LoVo (cell line): ENCODE measurements around the gene TIGD3.
"Not testable (repeated sequence)": the region's sequence is repeated elsewhere in the genome, so short reads cannot be mapped to it uniquely, and the experiment has no call there.

Experiments used
- DNase-seq: peaks from one replicate; pipeline ENCODE4 v3.0.0-alpha.2; 2016; ENCODE audit warnings: low spot score

TIGD3 gene

GRCh38 chr11:65325435-65325834, 29.1 kb upstream of the TIGD3 start:
- no peak for DNase-seq

GRCh38 chr11:65327021-65327420, 27.5 kb upstream of the TIGD3 start:
- DNase-seq = no peak

- DNase-seq = no peak
These were observed 25.1 kb upstream of the TIGD3 start for GRCh38 chr11:65329478-65329877.

- DNase-seq = peak; percentile 92
These were observed 24.6 kb upstream of the TIGD3 start for GRCh38 chr11:65329944-65330403.

GRCh38 chr11:65330544-65330943, 24.0 kb upstream of the TIGD3 start:
- DNase-seq = no peak

- DNase-seq = not testable (repeated sequence)
These were observed 22.0 kb upstream of the TIGD3 start for GRCh38 chr11:65332591-65332990.

GRCh38 chr11:65334696-65335295, 19.8 kb upstream of the TIGD3 start:
- DNase-seq = no peak

GRCh38 chr11:65338676-65339075, 15.9 kb upstream of the TIGD3 start:
- no peak for DNase-seq

GRCh38 chr11:65340226-65340625, 14.3 kb upstream of the TIGD3 start:
- no peak for DNase-seq

- no peak for DNase-seq
These were observed 12.7 kb upstream of the TIGD3 start for GRCh38 chr11:65341856-65342255.

GRCh38 chr11:65351511-65351910, 3.0 kb upstream of the TIGD3 start:
- DNase-seq = no peak

GRCh38 chr11:65352783-65353182, 1.8 kb upstream of the TIGD3 start:
- no peak for DNase-seq

- no peak for DNase-seq
These were observed 1.2 kb upstream of the TIGD3 start for GRCh38 chr11:65353376-65353775.

- DNase-seq = no peak
These were observed 669 bp upstream of the TIGD3 start for GRCh38 chr11:65353900-65354264.

GRCh38 chr11:65355013-65355775, 643 bp downstream of the TIGD3 start:
- no peak for DNase-seq

- DNase-seq = no peak
These were observed 1.3 kb downstream of the TIGD3 start for GRCh38 chr11:65355776-65356393.

GRCh38 chr11:65356394-65356972, 1.9 kb downstream of the TIGD3 start:
- no peak for DNase-seq

- DNase-seq = no peak
These were observed 3.4 kb downstream of the TIGD3 start for GRCh38 chr11:65357856-65358356.

- DNase-seq = no peak
These were observed 7.9 kb downstream of the TIGD3 start for GRCh38 chr11:65362320-65362931.

- DNase-seq = no peak
These were observed 8.4 kb downstream of the TIGD3 start for GRCh38 chr11:65362966-65363365.

- DNase-seq = no peak
These were observed 9.2 kb downstream of the TIGD3 start for GRCh38 chr11:65363770-65364169.

GRCh38 chr11:65366340-65366773, 11.8 kb downstream of the TIGD3 start:
- DNase-seq = peak; percentile 84
